GM18907 (cell line): ENCODE data around the gene MYO15A.
A peak's percentile ranks its signal among the peaks of the same experiment; 100 is the strongest.
"Not testable (repeated sequence)": the region's sequence is repeated elsewhere in the genome, so short reads cannot be mapped to it uniquely, and the experiment has no call there.

Experiments
- ATAC-seq: cut with Tn5 transposase; IDR thresholded peaks from one replicate; pipeline ENCODE4 v1.9.1; 2021; ENCODE audit warnings: mild to moderate bottlenecking, moderate library complexity; ENCODE audit not compliant: unreplicated experiment

Gene MYO15A

DNA sequence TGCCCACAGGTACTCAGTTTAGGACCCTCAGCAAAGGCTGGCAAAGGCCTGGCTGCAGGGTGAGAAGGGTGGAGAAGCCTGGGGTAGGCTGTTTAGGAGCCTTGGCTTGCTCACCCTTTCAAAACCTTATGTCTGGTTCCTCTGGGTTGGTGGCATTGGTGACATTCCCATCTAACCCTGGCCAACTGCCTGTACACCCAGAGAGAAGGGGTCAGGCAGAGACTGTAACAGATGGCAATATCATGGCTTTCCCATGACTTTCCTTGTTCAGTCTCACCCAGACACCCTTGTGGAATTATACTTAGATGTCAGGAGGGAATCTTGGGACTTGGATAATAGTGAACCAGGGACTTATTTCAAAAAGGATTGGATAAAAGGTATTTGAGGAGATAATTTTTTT lies 98.4 kb downstream of the MYO15A start:
- no peak for ATAC-seq

DNA sequence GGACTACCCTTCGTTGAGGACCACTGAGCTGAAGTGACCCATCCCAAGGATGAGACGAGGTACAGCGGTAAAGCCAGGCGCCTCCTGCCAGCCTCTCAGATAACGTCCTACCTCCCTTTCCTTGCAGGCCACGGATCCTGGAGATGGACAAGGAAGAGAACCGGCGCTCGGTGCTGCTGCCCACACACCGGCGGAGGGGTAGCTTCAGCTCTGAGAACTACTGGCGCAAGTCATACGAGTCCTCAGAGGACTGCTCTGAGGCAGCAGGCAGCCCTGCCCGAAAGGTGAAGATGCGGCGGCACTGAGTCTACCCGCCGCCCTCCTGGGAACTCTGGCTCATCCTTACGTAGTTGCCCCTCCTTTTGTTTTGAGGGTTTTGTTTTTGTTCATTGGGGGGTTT lies 99.5 kb downstream of the MYO15A start:
- no peak for ATAC-seq

DNA sequence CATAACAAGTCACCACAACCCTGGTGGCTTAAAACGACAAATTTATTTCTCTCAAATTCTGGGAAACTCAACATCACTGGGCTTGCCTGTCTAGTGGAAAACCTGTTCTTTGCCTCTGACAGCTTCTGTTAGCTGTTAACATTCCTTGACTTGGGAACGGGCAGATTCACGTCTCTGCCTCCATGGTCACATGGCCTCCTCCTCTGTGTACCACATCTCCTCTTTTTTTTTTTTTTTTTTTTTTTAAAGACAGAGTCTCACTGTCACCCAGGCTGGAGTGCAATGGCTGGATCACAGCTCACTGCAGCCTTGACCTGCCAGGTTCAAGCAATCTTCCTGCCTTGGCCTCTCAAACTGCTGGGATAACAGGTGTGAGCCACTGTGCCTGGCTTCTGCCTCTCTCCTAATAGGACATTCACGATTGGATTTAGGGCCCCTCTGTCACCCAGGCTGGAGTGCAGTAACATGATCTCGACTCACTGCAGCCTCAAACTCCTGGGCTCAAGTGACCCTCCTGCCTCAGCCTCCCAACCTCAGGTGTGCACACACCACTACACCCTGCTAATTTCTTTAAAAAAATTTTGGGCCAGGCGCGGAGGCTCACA lies 105.2 kb downstream of the MYO15A start:
- no peak for ATAC-seq

DNA sequence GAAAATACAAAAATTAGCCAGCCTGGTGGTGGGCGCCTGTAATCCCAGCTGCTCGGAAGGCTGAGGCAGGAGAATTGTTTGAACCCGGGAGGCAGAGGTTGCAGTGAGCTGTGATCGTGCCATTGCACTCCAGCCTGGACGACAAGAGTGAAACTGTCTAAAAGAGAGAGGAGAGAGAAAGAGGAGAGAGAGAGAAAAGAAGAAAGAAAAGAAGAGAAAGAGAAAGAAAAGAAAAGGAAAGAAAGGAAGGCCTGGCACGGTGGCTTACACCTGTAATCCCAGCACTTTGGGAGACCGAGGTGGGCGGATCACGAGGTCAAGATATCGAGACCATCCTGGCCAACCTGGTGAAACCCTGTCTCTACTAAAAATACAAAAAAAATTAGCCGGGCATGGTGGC lies 108.3 kb downstream of the MYO15A start:
- not testable (repeated sequence) for ATAC-seq

DNA sequence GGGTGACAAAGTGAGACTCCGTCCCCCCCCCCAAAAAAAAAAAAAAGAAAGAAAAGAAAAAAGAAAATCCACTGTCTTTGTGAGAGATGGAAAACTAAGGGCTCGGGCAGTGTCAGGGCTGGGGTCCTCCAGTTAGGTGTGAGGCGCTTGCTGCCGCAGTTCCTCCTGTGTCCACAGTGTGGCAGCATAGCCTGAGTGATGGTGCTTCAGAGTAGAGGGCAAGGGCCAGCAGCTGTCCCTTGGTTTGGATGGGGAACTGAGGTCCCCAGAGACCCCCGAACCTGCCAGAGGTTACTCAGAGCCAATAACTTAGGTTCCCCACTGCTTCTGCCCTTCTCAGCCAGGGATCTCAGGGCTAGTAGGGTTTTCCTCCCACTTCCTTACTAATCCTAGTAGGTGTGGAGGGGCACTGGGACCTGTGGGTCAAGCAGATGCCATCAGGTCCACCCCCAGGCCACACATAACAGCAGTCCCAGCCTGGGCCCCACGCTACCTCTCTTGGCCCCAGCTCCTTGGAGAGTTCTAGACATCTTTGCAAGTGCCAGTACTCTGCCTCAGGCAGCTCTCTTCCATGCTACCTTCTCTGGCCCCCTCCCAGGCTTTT lies 109.0 kb downstream of the MYO15A start:
- ATAC-seq, result no peak

DNA sequence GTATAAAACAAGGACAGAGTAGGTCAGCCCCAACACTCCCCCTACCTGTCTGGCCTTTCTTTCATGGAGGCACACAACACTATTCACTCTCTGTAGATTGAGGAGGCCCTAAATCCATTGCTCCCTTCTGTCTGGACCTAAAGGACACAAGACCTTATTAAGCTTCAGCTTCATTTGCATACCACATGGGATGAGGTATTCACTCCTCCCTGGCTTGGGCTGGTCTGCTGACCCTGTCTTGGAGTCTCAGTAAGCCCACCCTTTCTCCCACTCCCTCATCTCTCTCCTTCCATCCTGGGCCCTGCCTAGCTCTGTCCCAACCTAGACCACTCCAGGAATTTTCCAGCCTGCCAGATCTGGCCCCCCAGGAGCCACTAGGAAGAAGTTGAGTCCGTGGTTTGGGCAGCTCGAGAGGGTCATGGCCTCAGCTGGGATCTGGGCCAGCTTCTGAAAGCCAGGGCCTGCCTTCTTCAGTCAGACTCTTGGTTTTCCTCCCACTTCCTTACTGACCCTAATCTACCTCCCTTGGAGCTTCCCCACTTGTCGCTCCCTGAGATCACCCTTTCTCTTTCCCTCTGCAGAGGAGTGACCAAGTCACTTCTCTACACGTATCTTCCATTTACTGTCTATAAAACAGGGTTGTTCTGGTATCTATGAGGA lies 110.3 kb downstream of the MYO15A start:
- ATAC-seq, result no peak

DNA sequence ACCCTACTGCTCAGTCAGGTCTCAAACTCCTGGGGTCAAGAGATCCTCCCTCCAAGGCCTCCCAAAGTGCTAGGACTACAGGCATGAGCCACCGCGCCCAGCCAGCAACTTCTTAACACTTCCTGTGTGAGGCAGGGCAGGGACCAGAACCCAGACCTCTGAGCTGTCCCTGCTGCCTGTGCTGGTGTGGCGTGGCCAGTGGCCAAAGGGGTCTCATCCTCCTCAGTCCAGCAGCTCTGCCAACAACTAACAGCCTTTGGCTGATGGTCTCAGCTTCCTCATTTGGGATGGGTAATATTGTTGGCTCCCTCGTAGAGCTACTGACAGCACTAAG lies 115.5 kb downstream of the MYO15A start:
- no peak for ATAC-seq

DNA sequence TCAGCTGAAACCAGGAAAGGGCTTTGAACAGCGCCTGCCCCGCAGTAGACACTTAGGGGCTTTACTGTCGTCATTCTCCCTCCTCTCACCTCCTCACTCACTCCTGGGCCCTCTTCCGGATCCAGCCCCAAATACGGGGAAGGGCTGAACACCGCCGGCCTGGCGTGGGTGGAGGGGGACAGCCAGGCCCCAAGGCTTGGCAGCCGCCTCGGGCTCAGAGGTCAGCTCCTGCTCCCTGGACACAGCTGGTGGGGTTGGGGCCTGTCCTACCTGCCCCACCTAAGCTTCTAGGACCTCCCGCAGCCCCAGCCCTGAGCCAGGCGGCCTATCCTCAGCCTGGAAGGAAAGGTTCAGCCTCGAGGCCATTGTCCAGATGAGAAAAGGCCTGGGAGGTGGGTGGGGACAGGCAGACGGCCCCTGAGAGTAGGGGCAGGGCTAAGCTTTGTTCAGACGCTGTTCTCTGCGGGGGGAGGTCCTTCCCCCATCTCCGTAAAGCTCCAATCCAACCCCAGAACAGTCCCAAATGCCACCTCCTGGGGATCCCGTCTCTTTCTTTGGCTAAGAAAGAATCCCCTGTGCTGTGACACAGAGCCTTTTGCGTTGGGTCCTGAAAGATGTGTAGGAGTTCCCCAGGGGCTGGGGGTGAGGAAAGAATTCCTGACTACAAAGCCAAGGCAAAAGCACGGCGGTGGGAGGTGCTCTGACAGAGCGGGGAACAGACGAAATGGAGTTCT lies 116.0 kb downstream of the MYO15A start:
- ATAC-seq, result no peak

DNA sequence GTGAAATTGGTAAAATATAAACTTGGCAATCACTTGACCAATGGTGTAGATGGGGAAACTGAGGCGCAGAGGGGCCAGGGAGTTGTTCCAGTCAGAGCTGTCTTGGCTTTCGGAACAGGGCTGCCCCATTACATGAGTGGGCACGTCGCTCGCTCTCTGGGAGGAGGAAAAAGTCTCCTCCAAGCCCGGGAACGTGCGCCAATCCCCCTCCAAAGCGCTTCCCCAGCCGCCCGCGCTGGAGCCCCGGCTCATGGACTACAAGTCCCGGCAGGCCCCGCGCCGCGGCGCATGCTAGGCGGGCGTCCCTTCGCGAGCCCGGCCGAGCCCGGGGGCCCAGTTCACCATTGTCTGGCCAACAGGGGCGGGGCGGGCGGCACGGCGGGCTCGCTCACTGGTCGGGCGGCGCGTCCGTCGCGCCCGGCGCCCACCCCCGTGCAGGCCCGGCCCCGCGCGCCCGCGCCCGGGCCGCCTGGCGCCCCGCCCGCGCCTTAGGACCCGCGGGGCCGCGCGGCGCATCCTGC lies 116.6 kb downstream of the MYO15A start, which contains the start of gene LLGL1:
LLGL1 (plus strand) TSS at position 515 of the 521 bp plus-strand sequence. CDS start 48 bp downstream, outside the sequence.
- ATAC-seq, result peak; percentile 84

DNA sequence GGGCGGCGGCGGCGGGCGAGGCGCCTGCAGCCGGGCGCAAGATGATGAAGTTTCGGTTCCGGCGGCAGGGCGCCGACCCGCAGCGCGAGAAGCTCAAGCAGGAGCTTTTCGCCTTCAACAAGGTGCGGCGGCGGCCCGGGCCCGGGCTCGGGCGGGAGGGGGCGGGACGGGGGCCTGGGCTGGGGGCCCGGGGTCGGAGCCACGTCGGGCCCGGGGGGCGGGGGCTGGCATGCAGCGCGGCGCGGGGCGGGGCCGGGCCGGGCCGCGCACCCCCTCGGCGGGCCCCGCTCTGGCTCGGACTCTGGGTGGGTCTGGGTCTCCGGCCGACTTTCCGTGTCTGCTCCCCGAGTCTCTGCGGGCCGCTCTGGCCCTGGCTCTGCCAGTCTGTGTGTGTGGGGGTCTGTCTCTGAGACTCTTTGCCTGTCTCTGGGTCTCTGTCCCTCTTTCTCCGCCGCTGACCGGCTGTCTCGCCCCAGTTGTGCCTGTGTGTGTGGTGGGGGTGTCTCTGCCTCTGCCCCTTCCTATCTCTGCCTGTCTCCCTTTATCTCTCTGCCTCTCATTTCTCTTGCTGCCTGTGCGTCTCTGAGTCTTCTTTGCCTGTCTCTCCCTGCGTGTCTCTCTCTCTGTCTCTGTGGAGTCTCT lies 117.2 kb downstream of the MYO15A start:
- ATAC-seq, result peak; percentile 13

DNA sequence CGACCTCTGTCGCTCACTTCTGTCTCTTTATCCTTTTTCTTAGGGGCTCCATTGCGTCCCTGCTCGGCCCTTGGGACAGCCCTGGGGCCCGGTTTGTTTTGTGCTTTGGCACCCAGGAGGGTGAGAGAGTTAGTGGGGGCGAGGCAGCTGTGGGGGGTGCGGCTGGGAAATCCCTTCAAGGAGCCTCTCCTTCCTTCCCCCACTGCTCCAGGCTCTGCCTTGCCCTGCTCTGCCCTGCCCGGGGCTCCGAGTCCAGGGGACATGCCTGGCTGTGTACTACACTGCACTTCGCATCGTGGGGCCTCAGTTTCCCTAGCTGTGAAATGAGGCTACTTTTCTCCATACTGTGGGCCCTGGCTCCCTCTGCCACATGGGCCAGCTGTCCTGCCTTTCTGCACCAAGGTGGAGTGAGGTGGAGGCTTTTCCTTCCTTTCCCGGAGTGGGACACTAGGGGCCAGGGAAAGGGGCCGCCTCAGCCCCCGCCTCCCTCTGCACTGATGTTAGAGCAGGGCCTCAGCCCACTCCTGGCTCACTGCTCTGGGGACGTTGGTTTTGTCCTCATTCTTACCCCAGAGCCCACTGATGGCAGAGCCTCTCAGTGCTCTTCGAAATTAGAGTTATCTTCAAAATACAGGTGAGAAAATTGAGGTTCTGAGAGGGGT lies 117.9 kb downstream of the MYO15A start:
- no peak for ATAC-seq

DNA sequence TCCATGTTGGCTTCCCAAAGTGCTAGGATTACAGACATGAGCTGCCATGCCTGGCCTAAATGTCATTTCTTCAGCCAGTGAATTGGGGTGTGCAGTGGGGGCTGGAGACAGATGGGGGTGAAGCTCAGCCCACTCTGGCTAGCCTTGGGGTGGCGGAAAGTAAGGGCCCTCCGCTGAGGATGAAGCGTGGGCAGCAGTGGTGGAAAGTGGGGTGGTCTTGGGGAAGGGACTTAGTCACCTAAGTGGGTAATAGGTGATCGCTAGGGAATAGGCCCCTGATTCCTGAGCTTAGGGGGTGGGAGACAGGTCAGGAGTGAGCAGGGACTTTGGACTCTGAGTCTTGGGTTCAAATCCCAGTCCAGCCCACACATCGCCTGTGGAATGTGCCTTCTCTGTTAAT lies 119.1 kb downstream of the MYO15A start:
- ATAC-seq, result no peak

DNA sequence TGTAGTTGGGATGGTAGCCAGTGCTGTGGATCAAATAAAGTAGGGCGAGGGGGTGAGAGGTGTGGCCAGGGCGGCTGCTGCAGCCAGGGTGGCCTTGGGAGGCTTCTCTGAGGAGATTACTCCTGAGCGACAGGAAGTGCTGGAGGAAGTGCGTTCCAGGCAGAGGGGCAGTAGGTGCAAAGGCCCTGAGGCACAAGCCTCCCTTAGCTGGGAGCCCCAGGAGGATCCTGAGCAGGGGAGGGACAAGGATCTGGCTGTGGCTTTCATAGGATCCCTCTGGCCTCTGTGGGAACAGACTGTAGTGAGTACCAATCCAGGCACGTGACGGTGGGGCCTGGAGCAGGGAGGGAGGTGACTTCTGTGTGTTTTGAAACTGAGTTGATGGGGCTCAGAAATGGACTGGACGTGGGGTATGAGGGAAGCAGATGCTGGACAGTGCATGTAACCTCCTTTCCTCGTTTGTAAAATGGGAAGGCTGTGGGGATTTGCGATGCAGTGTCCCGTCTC lies 119.7 kb downstream of the MYO15A start:
- no peak for ATAC-seq

DNA sequence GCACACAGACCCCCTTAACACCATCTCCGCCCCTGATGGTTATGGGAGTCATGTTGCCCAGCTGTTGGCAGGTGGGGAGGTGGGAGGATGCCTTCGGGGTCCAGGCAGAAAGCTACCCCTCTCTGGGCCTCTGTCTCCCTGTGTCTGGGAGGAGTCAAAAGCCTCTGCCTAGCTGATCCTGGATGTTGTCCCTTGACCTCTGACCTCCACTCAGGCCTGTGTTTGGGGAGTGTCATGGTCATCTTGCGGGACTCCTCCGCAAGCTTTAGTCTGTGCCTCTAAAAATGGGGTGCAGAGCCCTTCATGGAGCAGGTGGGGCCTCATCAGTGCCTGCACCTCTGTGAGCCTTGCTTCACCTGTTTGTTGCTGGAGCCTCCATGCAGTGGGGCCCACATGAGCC lies 120.7 kb downstream of the MYO15A start:
- no peak for ATAC-seq
